ENCODE measurements around the gene PTPRU. TPM values are rescaled to one million over a fixed set of nuclear protein-coding genes. Genes with fewer than 3 reads are reported as not detected.

Gene PTPRU
- total and polyA plus RNA-seq, 9 donors, result 8.0 to 14.6 (median 12.0) TPM

- no peak overlapping the region for H3K27ac ChIP-seq (ENCODE audit: low read length)
- no peak for DNase-seq
- WGBS (ENCODE audit: insufficient coverage), result 62% methylated on average over 4 of the region's 4 CpGs
- H3K36me3 ChIP-seq (ENCODE audit: control insufficient read depth, insufficient read depth, low read length), result no peaks in the 10 kb centered on the region
- H3K4me1 ChIP-seq (ENCODE audit: control insufficient read depth, insufficient read depth, low read length), result peaks cover 5% of the 10 kb centered on the region
- peaks cover 4% of the 10 kb centered on the region for H3K27me3 ChIP-seq (ENCODE audit: control insufficient read depth, insufficient read depth, low read length)
- H3K9me3 ChIP-seq (replicated peaks; ENCODE audit: control insufficient read depth, low read depth, low read length), result no peaks in the 10 kb centered on the region
- H3K4me3 ChIP-seq (ENCODE audit: low read length), result no peak overlapping the region
Measured at GRCh38 chr1:29343476-29343875, 107.2 kb downstream of the PTPRU start.

- peaks cover 4% of the 10 kb centered on the region for H3K27me3 ChIP-seq (ENCODE audit: control insufficient read depth, insufficient read depth, low read length)
- H3K4me3 ChIP-seq (ENCODE audit: low read length), result no peak overlapping the region
- DNase-seq, result no peak
- H3K27ac ChIP-seq (ENCODE audit: low read length), result no peak overlapping the region
- no peaks in the 10 kb centered on the region for H3K36me3 ChIP-seq (ENCODE audit: control insufficient read depth, insufficient read depth, low read length)
- H3K4me1 ChIP-seq (ENCODE audit: control insufficient read depth, insufficient read depth, low read length), result peaks cover 5% of the 10 kb centered on the region
- WGBS (ENCODE audit: insufficient coverage), result 80% methylated on average over 1 of the region's 10 CpGs
- no peaks in the 10 kb centered on the region for H3K9me3 ChIP-seq (replicated peaks; ENCODE audit: control insufficient read depth, low read depth, low read length)
Measured at GRCh38 chr1:29343908-29344307, 107.6 kb downstream of the PTPRU start.

- H3K27me3 ChIP-seq (ENCODE audit: control insufficient read depth, insufficient read depth, low read length), result peaks cover 2% of the 10 kb centered on the region
- no peak for DNase-seq
- H3K4me1 ChIP-seq (ENCODE audit: control insufficient read depth, insufficient read depth, low read length), result peaks cover 8% of the 10 kb centered on the region
- H3K4me3 ChIP-seq (ENCODE audit: low read length), result no peak overlapping the region
- H3K27ac ChIP-seq (ENCODE audit: low read length), result no peak overlapping the region
- 21% methylated on average over 9 of the region's 9 CpGs for WGBS (ENCODE audit: insufficient coverage)
- no peaks in the 10 kb centered on the region for H3K36me3 ChIP-seq (ENCODE audit: control insufficient read depth, insufficient read depth, low read length)
- no peaks in the 10 kb centered on the region for H3K9me3 ChIP-seq (replicated peaks; ENCODE audit: control insufficient read depth, low read depth, low read length)
Measured at GRCh38 chr1:29344336-29344735, 108.0 kb downstream of the PTPRU start.

- Histone ChIP-seq H3K27me3 (ENCODE audit: control insufficient read depth, insufficient read depth, low read length) (peaks cover 2% of the 10 kb centered on the region), H3K9me3 (replicated peaks; ENCODE audit: control insufficient read depth, low read depth, low read length) (no peaks in the 10 kb centered on the region), H3K27ac (ENCODE audit: low read length) (no peak overlapping the region), H3K4me1 (ENCODE audit: control insufficient read depth, insufficient read depth, low read length) (peaks cover 11% of the 10 kb centered on the region), H3K4me3 (ENCODE audit: low read length) (no peak overlapping the region), H3K36me3 (ENCODE audit: control insufficient read depth, insufficient read depth, low read length) (no peaks in the 10 kb centered on the region)
- WGBS (ENCODE audit: insufficient coverage), result 78% methylated on average over 2 of the region's 2 CpGs
- DNase-seq, result no peak
Measured at GRCh38 chr1:29346576-29346975, 110.3 kb downstream of the PTPRU start.

- no peaks in the 10 kb centered on the region for H3K9me3 ChIP-seq (replicated peaks; ENCODE audit: control insufficient read depth, low read depth, low read length)
- DNase-seq, result no peak
- peaks cover 6% of the 10 kb centered on the region for H3K4me1 ChIP-seq (ENCODE audit: control insufficient read depth, insufficient read depth, low read length)
- no peak overlapping the region for H3K4me3 ChIP-seq (ENCODE audit: low read length)
- H3K36me3 ChIP-seq (ENCODE audit: control insufficient read depth, insufficient read depth, low read length), result no peaks in the 10 kb centered on the region
- H3K27me3 ChIP-seq (ENCODE audit: control insufficient read depth, insufficient read depth, low read length), result no peaks in the 10 kb centered on the region
- H3K27ac ChIP-seq (ENCODE audit: low read length), result no peak overlapping the region
- whole genome bisulfite sequencing (ENCODE audit: insufficient coverage), result 78% methylated on average over 20 of the region's 23 CpGs
Measured at GRCh38 chr1:29349871-29350491, 113.7 kb downstream of the PTPRU start.

- Histone ChIP-seq H3K27ac (ENCODE audit: low read length) (no peak overlapping the region), H3K9me3 (replicated peaks; ENCODE audit: control insufficient read depth, low read depth, low read length) (no peaks in the 10 kb centered on the region), H3K4me1 (ENCODE audit: control insufficient read depth, insufficient read depth, low read length) (peaks cover 6% of the 10 kb centered on the region), H3K27me3 (ENCODE audit: control insufficient read depth, insufficient read depth, low read length) (no peaks in the 10 kb centered on the region), H3K4me3 (ENCODE audit: low read length) (no peak overlapping the region), H3K36me3 (ENCODE audit: control insufficient read depth, insufficient read depth, low read length) (no peaks in the 10 kb centered on the region)
- 74% methylated on average over 3 of the region's 4 CpGs for WGBS (ENCODE audit: insufficient coverage)
- DNase-seq, result no peak
Measured at GRCh38 chr1:29352719-29353420, 116.5 kb downstream of the PTPRU start.

GRCh38 chr1:29354511-29355098 lies 118.3 kb downstream of the PTPRU start:
- no peak for DNase-seq
- Histone ChIP-seq H3K4me1 (ENCODE audit: control insufficient read depth, insufficient read depth, low read length) (peaks cover 3% of the 10 kb centered on the region), H3K36me3 (ENCODE audit: control insufficient read depth, insufficient read depth, low read length) (no peaks in the 10 kb centered on the region), H3K27me3 (ENCODE audit: control insufficient read depth, insufficient read depth, low read length) (peaks cover 5% of the 10 kb centered on the region), H3K9me3 (replicated peaks; ENCODE audit: control insufficient read depth, low read depth, low read length) (no peaks in the 10 kb centered on the region), H3K4me3 (ENCODE audit: low read length) (no peak overlapping the region), H3K27ac (ENCODE audit: low read length) (no peak overlapping the region)
- WGBS (ENCODE audit: insufficient coverage), result 63% methylated on average over 8 of the region's 8 CpGs

- DNase-seq, result no peak
Measured at GRCh38 chr1:29355375-29355774, 119.1 kb downstream of the PTPRU start.

GRCh38 chr1:29356663-29357062 lies 120.3 kb downstream of the PTPRU start:
- Histone ChIP-seq H3K36me3 (ENCODE audit: control insufficient read depth, insufficient read depth, low read length) (no peaks in the 10 kb centered on the region), H3K4me1 (ENCODE audit: control insufficient read depth, insufficient read depth, low read length) (no peaks in the 10 kb centered on the region), H3K9me3 (replicated peaks; ENCODE audit: control insufficient read depth, low read depth, low read length) (no peaks in the 10 kb centered on the region), H3K4me3 (ENCODE audit: low read length) (no peak overlapping the region), H3K27me3 (ENCODE audit: control insufficient read depth, insufficient read depth, low read length) (peaks cover 5% of the 10 kb centered on the region), H3K27ac (ENCODE audit: low read length) (no peak overlapping the region)
- DNase-seq, result no peak
- 76% methylated on average over 5 of the region's 14 CpGs for WGBS (ENCODE audit: insufficient coverage)

More at GRCh38 chr1:29355375-29355774, 119.1 kb downstream of the PTPRU start:
- Histone ChIP-seq H3K4me1 (ENCODE audit: control insufficient read depth, insufficient read depth, low read length) (peaks cover 3% of the 10 kb centered on the region), H3K9me3 (replicated peaks; ENCODE audit: control insufficient read depth, low read depth, low read length) (no peaks in the 10 kb centered on the region), H3K27me3 (ENCODE audit: control insufficient read depth, insufficient read depth, low read length) (peaks cover 5% of the 10 kb centered on the region), H3K27ac (ENCODE audit: low read length) (no peak overlapping the region), H3K36me3 (ENCODE audit: control insufficient read depth, insufficient read depth, low read length) (no peaks in the 10 kb centered on the region), H3K4me3 (ENCODE audit: low read length) (no peak overlapping the region)
- 48% methylated on average over 4 of the region's 6 CpGs for WGBS (ENCODE audit: insufficient coverage)

- H3K4me1 ChIP-seq (ENCODE audit: control insufficient read depth, insufficient read depth, low read length), result no peaks in the 10 kb centered on the region
- no peak overlapping the region for H3K4me3 ChIP-seq (ENCODE audit: low read length)
- peaks cover 5% of the 10 kb centered on the region for H3K27me3 ChIP-seq (ENCODE audit: control insufficient read depth, insufficient read depth, low read length)
- H3K9me3 ChIP-seq (replicated peaks; ENCODE audit: control insufficient read depth, low read depth, low read length), result no peaks in the 10 kb centered on the region
- no peak overlapping the region for H3K27ac ChIP-seq (ENCODE audit: low read length)
- no peaks in the 10 kb centered on the region for H3K36me3 ChIP-seq (ENCODE audit: control insufficient read depth, insufficient read depth, low read length)
- DNase-seq, result no peak
- 54% methylated on average over 4 of the region's 7 CpGs for WGBS (ENCODE audit: insufficient coverage)
Measured at GRCh38 chr1:29357452-29357851, 121.1 kb downstream of the PTPRU start.
